CD14-positive monocyte (primary cell): ENCODE data around the gene OR2T11. TPM values are rescaled to one million over a fixed set of nuclear protein-coding genes. Genes with fewer than 3 reads are reported as not detected.
"Not testable (repeated sequence)": the region's sequence is repeated elsewhere in the genome, so short reads cannot be mapped to it uniquely, and the experiment has no call there.

Experiments
- DNase-seq, 3 donors: peaks; one replicate each; pipeline ENCODE4 v3.0.0-alpha.2; 2011 to 2022
- H2AFZ ChIP-seq: 2 replicates; pipeline ENCODE4 v1.6.0; 2012; ENCODE audit warnings: mild to moderate bottlenecking, low read depth, low read length, inconsistent platforms; ENCODE audit not compliant: insufficient read depth, poor library complexity, severe bottlenecking
- H3K27ac ChIP-seq, 2 donors: 1 replicate in 1 of 2; 2 replicates in 1 of 2; pipeline ENCODE4 v1.5.1; 2012 to 2013; ENCODE audit warnings: low read length in 2 of 2, control low read depth in 1 of 2, inconsistent platforms in 1 of 2, low read depth in 1 of 2, mild to moderate bottlenecking in 1 of 2
- H3K27me3 ChIP-seq, 2 donors: one replicate each; pipeline versions ENCODE4 v1.6.0 to v1.6.1; 2011 to 2013; ENCODE audit warnings: low read length in 2 of 2; ENCODE audit not compliant: control insufficient read depth in 2 of 2, insufficient read depth in 2 of 2
- H3K36me3 ChIP-seq, 2 donors: replicated peaks in 1 of 2; 1 replicate in 1 of 2; 2 replicates in 1 of 2; pipeline versions ENCODE4 v1.5.1 to v1.6.1; 2012 to 2013; ENCODE audit warnings: low read length in 2 of 2, control low read depth in 1 of 2, inconsistent platforms in 1 of 2, mild to moderate bottlenecking in 1 of 2; ENCODE audit not compliant: insufficient read depth in 2 of 2, control insufficient read depth in 1 of 2
- H3K4me1 ChIP-seq, 2 donors: 1 replicate in 1 of 2; 2 replicates in 1 of 2; pipeline versions ENCODE4 v1.5.1 to v1.6.1; 2012 to 2013; ENCODE audit warnings: low read length in 2 of 2, control low read depth in 1 of 2, inconsistent platforms in 1 of 2, mild to moderate bottlenecking in 1 of 2, moderate library complexity in 1 of 2; ENCODE audit not compliant: insufficient read depth in 2 of 2, control insufficient read depth in 1 of 2
- H3K4me2 ChIP-seq: replicated peaks from 2 replicates; pipeline ENCODE3; 2012; ENCODE audit warnings: low read length, moderate library complexity, mild to moderate bottlenecking; ENCODE audit not compliant: poor library complexity, severe bottlenecking; ENCODE audit errors: extremely low read depth
- H3K4me3 ChIP-seq, 3 experiments: fragments of 200-600 bp in 1 of 3; sonication (generic) in 1 of 3; replicated peaks in 1 of 3; 1 replicate in 2 of 3; 2 replicates in 1 of 3; pipeline ENCODE4 v1.5.1; 2011 to 2013; ENCODE audit warnings: low read length in 3 of 3, mild to moderate bottlenecking in 3 of 3, control low read depth in 2 of 3, low read depth in 2 of 3, inconsistent platforms in 1 of 3, moderate library complexity in 1 of 3
- H3K79me2 ChIP-seq: 2 replicates; pipeline ENCODE4 v1.6.0; 2012; ENCODE audit warnings: mild to moderate bottlenecking, control low read depth, inconsistent platforms, low read length, moderate library complexity; ENCODE audit not compliant: insufficient read depth
- H3K9ac ChIP-seq: 2 replicates; pipeline ENCODE4 v1.6.0; 2017; ENCODE audit warnings: low read length, mild to moderate bottlenecking; ENCODE audit not compliant: insufficient read depth, poor library complexity, severe bottlenecking
- H3K9me3 ChIP-seq, 2 donors: replicated peaks in 1 of 2; 1 replicate in 1 of 2; 2 replicates in 1 of 2; pipeline versions ENCODE4 v1.5.1 to v1.6.1; 2012 to 2013; ENCODE audit warnings: low read length in 2 of 2, control low read depth in 1 of 2; ENCODE audit not compliant: control insufficient read depth in 1 of 2, insufficient read depth in 1 of 2
- H4K20me1 ChIP-seq: 2 replicates; pipeline ENCODE4 v1.6.0; 2012; ENCODE audit warnings: mild to moderate bottlenecking, low read length, control low read depth, moderate library complexity; ENCODE audit not compliant: insufficient read depth
- H3K27ac Mint-ChIP-seq, 7 donors: one replicate each; pipeline ENCODE4 v1.8.0; 2020; ENCODE audit warnings: mild to moderate bottlenecking in 7 of 7, mixed read lengths in 7 of 7, moderate library complexity in 6 of 7, inconsistent platforms in 2 of 7
- H3K27me3 Mint-ChIP-seq, 3 donors: one replicate each; pipeline ENCODE4 v1.8.0; 2021 to 2022; ENCODE audit warnings: low read depth in 3 of 3, mild to moderate bottlenecking in 3 of 3, mixed read lengths in 3 of 3, moderate library complexity in 3 of 3, inconsistent platforms in 1 of 3
- H3K36me3 Mint-ChIP-seq, 2 donors: one replicate each; pipeline ENCODE4 v1.8.0; 2020; ENCODE audit warnings: mixed read lengths in 2 of 2, inconsistent platforms in 1 of 2, mild to moderate bottlenecking in 1 of 2
- H3K4me1 Mint-ChIP-seq: one replicate; pipeline ENCODE4 v1.8.0; 2020; ENCODE audit warnings: mild to moderate bottlenecking, mixed read lengths
- H3K4me3 Mint-ChIP-seq, 2 donors: one replicate each; pipeline ENCODE4 v1.8.0; 2020; ENCODE audit warnings: mild to moderate bottlenecking in 2 of 2, mixed read lengths in 2 of 2, moderate library complexity in 1 of 2
- H3K9me3 Mint-ChIP-seq, 7 donors: one replicate each; pipeline ENCODE4 v1.8.0; 2020 to 2022; ENCODE audit warnings: mixed read lengths in 7 of 7, mild to moderate bottlenecking in 6 of 7, moderate library complexity in 6 of 7, inconsistent platforms in 2 of 7
- WGBS: methylation state at CpG from one replicate; pipeline ENCODE4 v1.1.5; 2013; ENCODE audit warnings: missing lambda C conversion rate; ENCODE audit not compliant: insufficient coverage; 5-methylcytosine and 5-hydroxymethylcytosine counted together
- intact Hi-C, 2 donors: fragments of 100-400 bp; cut with micrococcal nuclease; formaldehyde crosslinking; loops; one replicate each; pipeline versions ENCODE4 v1.15.0 to v1.15.1; 2023
- polyA plus RNA-seq, 3 donors: library from polyadenylated mRNA; depleted of rRNA in 1 of 3; unstranded in 2 of 3; stranded (reverse) in 1 of 3; fragments of 300-500 nt in 2 of 3; fragments of >200 nt in 1 of 3; fragmentation: Illumina TruSeq in 2 of 3; gene quantifications; 1 replicate in 2 of 3; 2 replicates in 1 of 3; pipeline ENCODE4 v1.2.3, GENCODE V29; 2012 to 2021

The OR2T11 gene
- polyA plus RNA-seq, 3 donors: not detected

- H3K79me2 ChIP-seq, DNase-seq, intact Hi-C loops, H3K4me1 Mint-ChIP-seq, H3K27me3 Mint-ChIP-seq, H3K27ac Mint-ChIP-seq, H3K4me2 ChIP-seq, H2AFZ ChIP-seq, H3K4me3 Mint-ChIP-seq, H3K4me3 ChIP-seq, H4K20me1 ChIP-seq, H3K9ac ChIP-seq, H3K4me1 ChIP-seq, H3K27me3 ChIP-seq, H3K9me3 Mint-ChIP-seq, H3K27ac ChIP-seq, H3K36me3 Mint-ChIP-seq, H3K36me3 ChIP-seq, H3K9me3 ChIP-seq: not testable (repeated sequence)
- no CpG with 5 or more reads among the region's 3 CpGs for WGBS
Observed at GRCh38 chr1:248640906-248641305, 6.0 kb upstream of the OR2T11 start.

GRCh38 chr1:248639652-248640051 is 4.8 kb upstream of the OR2T11 start:
- H3K27ac Mint-ChIP-seq: not testable (repeated sequence)

GRCh38 chr1:248636612-248637011 is 1.7 kb upstream of the OR2T11 start:
- H3K36me3 Mint-ChIP-seq, H3K36me3 ChIP-seq, H3K27me3 Mint-ChIP-seq, H3K9me3 Mint-ChIP-seq, H3K9ac ChIP-seq, H3K4me3 ChIP-seq, H3K4me1 Mint-ChIP-seq, H3K27me3 ChIP-seq, H3K27ac Mint-ChIP-seq, H2AFZ ChIP-seq, H3K79me2 ChIP-seq, H3K4me2 ChIP-seq, H3K4me3 Mint-ChIP-seq, intact Hi-C loops, DNase-seq, H3K4me1 ChIP-seq, H4K20me1 ChIP-seq, H3K27ac ChIP-seq, H3K9me3 ChIP-seq: not testable (repeated sequence)
- WGBS: no CpG with 5 or more reads among the region's 5 CpGs

More at GRCh38 chr1:248639652-248640051, 4.8 kb upstream of the OR2T11 start:
- H2AFZ ChIP-seq, H3K9ac ChIP-seq, intact Hi-C loops, H3K36me3 Mint-ChIP-seq, H3K27ac ChIP-seq, H3K4me3 Mint-ChIP-seq, H3K36me3 ChIP-seq, H3K79me2 ChIP-seq, H3K27me3 ChIP-seq, H4K20me1 ChIP-seq, H3K4me1 Mint-ChIP-seq, H3K4me2 ChIP-seq, H3K9me3 Mint-ChIP-seq, H3K9me3 ChIP-seq, H3K4me1 ChIP-seq, H3K27me3 Mint-ChIP-seq, DNase-seq, H3K4me3 ChIP-seq: not testable (repeated sequence)
- no CpG with 5 or more reads among the region's 5 CpGs for WGBS
